ENCODE results near the gene ADGRG4.

Gene ADGRG4

DNA sequence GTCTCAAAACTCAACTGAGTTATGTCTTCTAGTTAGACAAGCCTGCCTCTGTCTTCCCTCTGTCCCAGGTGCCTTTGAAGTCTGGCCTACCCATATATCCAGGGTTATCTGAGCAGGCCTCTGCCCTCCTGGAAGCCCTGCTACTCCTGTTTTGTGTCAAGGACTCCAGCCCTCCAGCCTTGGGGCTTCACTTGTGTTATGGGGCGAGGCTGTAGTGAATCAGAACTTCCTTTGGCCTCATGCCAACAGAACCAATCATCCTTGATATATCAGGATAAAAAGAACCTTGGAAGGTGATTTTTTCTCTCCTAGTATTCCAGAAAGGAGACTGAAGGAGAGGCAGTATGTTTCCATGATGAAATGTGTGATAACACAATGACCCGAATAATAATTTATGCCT lies 8.9 kb upstream of the ADGRG4 start:
- Histone ChIP-seq H3K4me3 (ENCODE audit: low read depth, low read length) (no peak overlapping the region), H3K9me3 (ENCODE audit: control insufficient read depth, insufficient read depth, low read depth, low read length) (no peaks in the 10 kb centered on the region), H3K27ac (ENCODE audit: extremely low read depth, low read depth, low read length) (no peak overlapping the region), H3K36me3 (ENCODE audit: control insufficient read depth in 2 of 2, insufficient read depth in 1 of 2, low read length in 2 of 2) (no peaks in the 10 kb centered on the region), H3K4me1 (ENCODE audit: control insufficient read depth, insufficient read depth, low read length) (no peaks in the 10 kb centered on the region)
- CTCF ChIA-PET, result interaction anchor here (0.6 kb wide), 1 partner anchor 76 kb away, joined by 3 read pairs; no protein-coding TSS in a partner anchor
- POLR2A ChIA-PET, result no interaction called here
- TF ChIP-seq ZNF174 (tag by site-specific recombination; IDR thresholded peaks at IDR 0.05) (no peak), ZNF341 (tag by site-specific recombination; IDR thresholded peaks at IDR 0.05; ENCODE audit: low read depth) (no peak), ZNF600 (tag by site-specific recombination; IDR thresholded peaks at IDR 0.05) (no peak), HIC1 (tag by site-specific recombination; IDR thresholded peaks at IDR 0.05) (no peak), GLIS1 (tag by site-specific recombination; IDR thresholded peaks at IDR 0.05) (no peak), ZNF132 (tag by site-specific recombination; IDR thresholded peaks at IDR 0.05; ENCODE audit: borderline replicate concordance) (no peak), ZNF274 (IDR thresholded peaks at IDR 0.05; ENCODE audit: low read length) (no peak), ZNF274 (tag by site-specific recombination; IDR thresholded peaks at IDR 0.05; ENCODE audit: borderline replicate concordance) (no peak), KLF7 (tag by site-specific recombination; IDR thresholded peaks at IDR 0.05; ENCODE audit: borderline replicate concordance) (no peak), ZNF2 (tag by site-specific recombination; IDR thresholded peaks at IDR 0.05) (no peak), ZNF664 (tag by site-specific recombination; IDR thresholded peaks at IDR 0.05) (no peak), ZSCAN23 (tag by site-specific recombination; IDR thresholded peaks at IDR 0.05) (no peak), ZNF266 (tag by site-specific recombination; IDR thresholded peaks at IDR 0.05; ENCODE audit: low read depth) (no peak)

- H3K9me3 ChIP-seq (ENCODE audit: control insufficient read depth, insufficient read depth, low read depth, low read length), result no peaks in the 10 kb centered on the region
- H3K36me3 ChIP-seq (ENCODE audit: control insufficient read depth in 2 of 2, insufficient read depth in 1 of 2, low read length in 2 of 2), result no peaks in the 10 kb centered on the region
- ChIA-PET POLR2A (no interaction called here), CTCF (no interaction called here)
- H3K27ac ChIP-seq (ENCODE audit: extremely low read depth, low read depth, low read length), result no peak overlapping the region
- H3K4me3 ChIP-seq (ENCODE audit: low read depth, low read length), result no peak overlapping the region
- H3K4me1 ChIP-seq (ENCODE audit: control insufficient read depth, insufficient read depth, low read length), result no peaks in the 10 kb centered on the region
- TF ChIP-seq ZNF114 (tag by site-specific recombination; IDR thresholded peaks at IDR 0.05), result no peak
- no peak for TF ChIP-seq ZNF664 (tag by site-specific recombination; IDR thresholded peaks at IDR 0.05)
- TF ChIP-seq ZNF654 (tag by site-specific recombination; IDR thresholded peaks at IDR 0.05; ENCODE audit: low read depth), result no peak
- no peak for TF ChIP-seq SETDB1 (IDR thresholded peaks at IDR 0.05; ENCODE audit: insufficient read length, low read length)
- no peak for TF ChIP-seq ZNF335 (tag by site-specific recombination; conservative IDR thresholded peaks at IDR 0.05)
- no peak for TF ChIP-seq ZNF16 (tag by site-specific recombination; IDR thresholded peaks at IDR 0.05; ENCODE audit: low read depth)
- TF ChIP-seq ZNF621 (tag by site-specific recombination; IDR thresholded peaks at IDR 0.05), result no peak
- no peak for TF ChIP-seq ZNF639 (tag by site-specific recombination; IDR thresholded peaks at IDR 0.05)
- TF ChIP-seq ZBTB11 (tag by site-specific recombination; conservative IDR thresholded peaks at IDR 0.05; ENCODE audit: low read depth), result no peak
- no peak for TF ChIP-seq ZNF157 (tag by site-specific recombination; IDR thresholded peaks at IDR 0.05)
- TF ChIP-seq ZNF791 (tag by site-specific recombination; IDR thresholded peaks at IDR 0.05), result no peak
- TF ChIP-seq, protein P1, sequence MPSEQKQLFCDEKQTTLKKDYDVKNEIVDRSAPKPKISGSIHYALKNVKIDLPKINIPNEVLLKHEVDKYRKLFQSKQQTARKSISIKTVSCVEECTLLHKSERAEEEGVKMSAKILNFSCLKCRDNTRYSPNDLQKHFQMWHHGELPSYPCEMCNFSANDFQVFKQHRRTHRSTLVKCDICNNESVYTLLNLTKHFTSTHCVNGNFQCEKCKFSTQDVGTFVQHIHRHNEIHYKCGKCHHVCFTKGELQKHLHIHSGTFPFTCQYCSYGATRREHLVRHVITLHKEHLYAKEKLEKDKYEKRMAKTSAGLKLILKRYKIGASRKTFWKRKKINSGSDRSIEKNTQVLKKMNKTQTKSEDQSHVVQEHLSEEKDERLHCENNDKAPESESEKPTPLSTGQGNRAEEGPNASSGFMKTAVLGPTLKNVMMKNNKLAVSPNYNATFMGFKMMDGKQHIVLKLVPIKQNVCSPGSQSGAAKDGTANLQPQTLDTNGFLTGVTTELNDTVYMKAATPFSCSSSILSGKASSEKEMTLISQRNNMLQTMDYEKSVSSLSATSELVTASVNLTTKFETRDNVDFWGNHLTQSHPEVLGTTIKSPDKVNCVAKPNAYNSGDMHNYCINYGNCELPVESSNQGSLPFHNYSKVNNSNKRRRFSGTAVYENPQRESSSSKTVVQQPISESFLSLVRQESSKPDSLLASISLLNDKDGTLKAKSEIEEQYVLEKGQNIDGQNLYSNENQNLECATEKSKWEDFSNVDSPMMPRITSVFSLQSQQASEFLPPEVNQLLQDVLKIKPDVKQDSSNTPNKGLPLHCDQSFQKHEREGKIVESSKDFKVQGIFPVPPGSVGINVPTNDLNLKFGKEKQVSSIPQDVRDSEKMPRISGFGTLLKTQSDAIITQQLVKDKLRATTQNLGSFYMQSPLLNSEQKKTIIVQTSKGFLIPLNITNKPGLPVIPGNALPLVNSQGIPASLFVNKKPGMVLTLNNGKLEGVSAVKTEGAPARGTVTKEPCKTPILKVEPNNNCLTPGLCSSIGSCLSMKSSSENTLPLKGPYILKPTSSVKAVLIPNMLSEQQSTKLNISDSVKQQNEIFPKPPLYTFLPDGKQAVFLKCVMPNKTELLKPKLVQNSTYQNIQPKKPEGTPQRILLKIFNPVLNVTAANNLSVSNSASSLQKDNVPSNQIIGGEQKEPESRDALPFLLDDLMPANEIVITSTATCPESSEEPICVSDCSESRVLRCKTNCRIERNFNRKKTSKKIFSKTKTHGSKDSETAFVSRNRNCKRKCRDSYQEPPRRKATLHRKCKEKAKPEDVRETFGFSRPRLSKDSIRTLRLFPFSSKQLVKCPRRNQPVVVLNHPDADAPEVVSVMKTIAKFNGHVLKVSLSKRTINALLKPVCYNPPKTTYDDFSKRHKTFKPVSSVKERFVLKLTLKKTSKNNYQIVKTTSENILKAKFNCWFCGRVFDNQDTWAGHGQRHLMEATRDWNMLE (tag by site-specific recombination; conservative IDR thresholded peaks at IDR 0.05; ENCODE audit: low read depth), result no peak
- no peak for TF ChIP-seq OVOL3 (tag by site-specific recombination; IDR thresholded peaks at IDR 0.05)
These were observed 8.1 kb upstream of the ADGRG4 start for GRCh38 chrX:136292656-136293055.

All from HEK293 (cell line).